Hepatocyte (in vitro differentiated cells): Measurements from ENCODE around the gene MRPS33. TPM values are rescaled to one million over a fixed set of nuclear protein-coding genes. Genes with fewer than 3 reads are reported as not detected.

Source experiments
- DNase-seq: peaks from one replicate; pipeline ENCODE4 v3.0.0-alpha.2; 2016; ENCODE audit warnings: low spot score
- H2AFZ ChIP-seq: fragments of 200-600 bp; sonication (generic); 2 replicates; pipeline ENCODE4 v1.6.0; 2016; ENCODE audit warnings: antibody characterized with exemption, mild to moderate bottlenecking
- H3K27ac ChIP-seq: fragments of 200-600 bp; sonication (generic); 2 replicates; pipeline ENCODE4 v1.5.1; 2016; ENCODE audit warnings: mild to moderate bottlenecking
- H3K27me3 ChIP-seq: fragments of 200-600 bp; sonication (generic); 2 replicates; pipeline ENCODE4 v1.6.1; 2016
- H3K36me3 ChIP-seq: fragments of 200-600 bp; sonication (generic); replicated peaks from 2 replicates; pipeline ENCODE4 v1.5.1; 2016; ENCODE audit warnings: low read depth; ENCODE audit not compliant: insufficient read depth
- H3K4me1 ChIP-seq: fragments of 200-600 bp; sonication (generic); 2 replicates; pipeline ENCODE4 v1.5.1; 2016; ENCODE audit warnings: mild to moderate bottlenecking, moderate library complexity; ENCODE audit not compliant: insufficient read depth
- H3K4me2 ChIP-seq: fragments of 200-600 bp; sonication (generic); 2 replicates; pipeline ENCODE4 v1.6.0; 2016
- H3K4me3 ChIP-seq: fragments of 200-600 bp; sonication (generic); 2 replicates; pipeline ENCODE4 v1.5.1; 2016; ENCODE audit warnings: mild to moderate bottlenecking
- H3K79me2 ChIP-seq: fragments of 200-600 bp; sonication (generic); 2 replicates; pipeline ENCODE4 v1.6.0; 2017; ENCODE audit warnings: mild to moderate bottlenecking
- H3K9me2 ChIP-seq: fragments of 200-600 bp; sonication (generic); replicated peaks from 2 replicates; pipeline ENCODE4 v1.6.0; 2017; ENCODE audit warnings: mild to moderate bottlenecking; ENCODE audit not compliant: insufficient read depth
- H3K9me3 ChIP-seq: fragments of 200-600 bp; sonication (generic); 2 replicates; pipeline ENCODE4 v1.5.1; 2016; ENCODE audit warnings: low read depth, mild to moderate bottlenecking
- H4K20me1 ChIP-seq: fragments of 200-600 bp; sonication (generic); 2 replicates; pipeline ENCODE4 v1.6.0; 2016; ENCODE audit warnings: mild to moderate bottlenecking; ENCODE audit not compliant: insufficient read depth, poor library complexity, severe bottlenecking
- CTCF ChIP-seq: fragments of 200-600 bp; sonication (generic); IDR thresholded peaks from 2 replicates; pipeline ENCODE4 v1.5.1; 2016; ENCODE audit warnings: antibody characterized with exemption, mild to moderate bottlenecking; ENCODE audit not compliant: poor library complexity
- EZH2 ChIP-seq: fragments of 200-600 bp; sonication (generic); IDR thresholded peaks from 2 replicates; pipeline ENCODE4 v1.6.1; 2016; ENCODE audit warnings: antibody characterized with exemption, mild to moderate bottlenecking, borderline replicate concordance
- EZH2phosphoT487 ChIP-seq: fragments of 200-600 bp; sonication (generic); IDR thresholded peaks from one replicate; pipeline ENCODE4 v1.6.1; 2018; ENCODE audit warnings: antibody characterized with exemption, mild to moderate bottlenecking, low read depth, moderate library complexity; ENCODE audit not compliant: unreplicated experiment, severe bottlenecking
- WGBS: methylation state at CpG from one replicate; pipeline ENCODE4 v1.1.6; 2016; ENCODE audit warnings: low lambda C conversion rate; ENCODE audit errors: missing lambda C conversion rate; 5-methylcytosine and 5-hydroxymethylcytosine counted together
- polyA plus RNA-seq: library from polyadenylated mRNA; unstranded; fragments of >200 nt; fragmentation: Nextera tagmentation; extraction: Ambion mirVana; gene quantifications from 2 replicates; pipeline ENCODE4 v1.2.1, GENCODE V29; 2016
- total RNA-seq: library from RNA; depleted of rRNA; stranded (reverse); fragments of >200 nt; gene quantifications from 2 replicates; pipeline ENCODE4 v1.2.3, GENCODE V29; 2014

MRPS33 gene
- total and polyA plus RNA-seq, 2 experiments from 2014 or later, result 33.8 to 82.9 TPM

- H3K4me3 ChIP-seq, result no peak overlapping the region
- no peak for DNase-seq
- H4K20me1 ChIP-seq, result no peaks in the 10 kb centered on the region
- H3K9me2 ChIP-seq, result no peaks in the 10 kb centered on the region
- H3K27me3 ChIP-seq, result peaks cover 13% of the 10 kb centered on the region
- H3K79me2 ChIP-seq, result peaks cover 15% of the 10 kb centered on the region
- H3K36me3 ChIP-seq, result no peaks in the 10 kb centered on the region
- peaks cover 6% of the 10 kb centered on the region for H3K4me1 ChIP-seq
- TF ChIP-seq EZH2, result no peak
- TF ChIP-seq CTCF, result no peak
- no peak for TF ChIP-seq EZH2phosphoT487
- no peak overlapping the region for H3K27ac ChIP-seq
- no peaks in the 10 kb centered on the region for H3K9me3 ChIP-seq
- no peak overlapping the region for H3K4me2 ChIP-seq
- no peak overlapping the region for H2AFZ ChIP-seq
- WGBS, result 87% methylated on average over 3 of the region's 3 CpGs
These were observed 2.8 kb upstream of the MRPS33 start for GRCh38 chr7:141017555-141017954.

GRCh38 chr7:141016349-141016748 is 1.6 kb upstream of the MRPS33 start:
- Histone ChIP-seq H3K27me3 (peaks cover 13% of the 10 kb centered on the region), H3K4me1 (peaks cover 6% of the 10 kb centered on the region), H3K36me3 (no peaks in the 10 kb centered on the region), H4K20me1 (no peaks in the 10 kb centered on the region), H3K27ac (no peak overlapping the region), H3K4me3 (no peak overlapping the region), H3K9me3 (no peaks in the 10 kb centered on the region), H3K79me2 (peaks cover 21% of the 10 kb centered on the region), H2AFZ (no peak overlapping the region), H3K9me2 (no peaks in the 10 kb centered on the region), H3K4me2 (no peak overlapping the region)
- TF ChIP-seq EZH2phosphoT487 (no peak), EZH2 (no peak), CTCF (no peak)
- DNase-seq, result no peak

GRCh38 chr7:141014125-141014523 is 628 bp downstream of the MRPS33 start:
- WGBS, result 6% methylated on average over 14 of the region's 14 CpGs

More at GRCh38 chr7:141014125-141014523, 628 bp downstream of the MRPS33 start:
- Histone ChIP-seq H3K27ac (peak overlapping the region; percentile 86), H3K4me1 (peaks cover 6% of the 10 kb centered on the region), H3K27me3 (peaks cover 12% of the 10 kb centered on the region), H3K9me3 (no peaks in the 10 kb centered on the region), H2AFZ (peak overlapping the region; percentile 78), H3K79me2 (peaks cover 28% of the 10 kb centered on the region), H3K4me2 (peak overlapping the region; percentile 88), H4K20me1 (no peaks in the 10 kb centered on the region), H3K4me3 (peak overlapping the region; percentile 70), H3K36me3 (no peaks in the 10 kb centered on the region), H3K9me2 (no peaks in the 10 kb centered on the region)
- TF ChIP-seq CTCF (no peak), EZH2phosphoT487 (no peak), EZH2 (no peak)
- no peak for DNase-seq
